ENCODE data around the gene AGAP1. TPM values are rescaled to one million over a fixed set of nuclear protein-coding genes. Genes with fewer than 3 reads are reported as not detected.

The AGAP1 gene
- total RNA-seq, 1 experiment from 2014 or later, result 25.8 TPM

DNA sequence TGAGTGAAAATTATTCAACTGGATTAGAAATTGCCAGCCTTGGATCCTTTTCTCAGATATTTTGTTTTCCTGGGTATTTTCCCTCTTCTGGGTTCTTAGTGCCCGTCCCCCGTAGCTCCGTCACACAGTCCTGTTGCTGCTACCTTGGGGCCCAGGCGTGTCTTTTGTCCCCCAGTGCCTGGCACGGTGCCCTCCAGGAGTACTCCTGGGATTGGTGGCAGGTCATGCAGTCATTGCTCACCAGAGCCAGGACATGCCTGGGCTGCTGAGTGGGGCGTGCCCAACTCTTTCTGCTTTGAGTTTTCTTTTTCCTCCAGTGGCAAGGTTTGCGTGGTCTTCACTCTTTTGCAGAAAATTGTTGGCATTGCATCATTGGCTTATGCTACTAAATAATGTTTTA lies 275.2 kb downstream of the AGAP1 start:
- Histone ChIP-seq H3K79me2 (ENCODE audit: insufficient read depth, low read length) (no peaks in the 10 kb centered on the region), H4K5ac (ENCODE audit: insufficient read length, low read depth, low read length) (no peak overlapping the region), H2BK12ac (ENCODE audit: insufficient read length, low read depth, low read length) (no peak overlapping the region), H2AK5ac (ENCODE audit: insufficient read length, low read length) (no peak overlapping the region), H2AFZ (ENCODE audit: low read length) (no peak overlapping the region), H3K23ac (ENCODE audit: insufficient read length, low read depth, low read length) (no peak overlapping the region), H3K27ac (ENCODE audit: insufficient read length, low read depth, low read length) (no peak overlapping the region), H3K27me3 (ENCODE audit: insufficient read depth, low read length) (no peaks in the 10 kb centered on the region), H3K4ac (ENCODE audit: low read depth, low read length) (no peak overlapping the region), H3K4me1 (ENCODE audit: insufficient read depth, low read length) (no peaks in the 10 kb centered on the region), H2BK15ac (ENCODE audit: low read depth, low read length) (no peak overlapping the region), H2BK120ac (ENCODE audit: low read depth, low read length, poor library complexity, severe bottlenecking) (no peak overlapping the region), H2BK5ac (ENCODE audit: insufficient read length, low read length) (no peak overlapping the region), H4K91ac (ENCODE audit: insufficient read length, low read depth, low read length) (no peak overlapping the region), H3K79me1 (ENCODE audit: insufficient read depth, low read depth, low read length, poor library complexity, severe bottlenecking) (no peaks in the 10 kb centered on the region), H2BK20ac (ENCODE audit: low read depth, low read length, poor library complexity, severe bottlenecking) (no peak overlapping the region), H4K8ac (replicated peaks; ENCODE audit: insufficient read length, low read depth, low read length) (no peak overlapping the region), H3K9me3 (ENCODE audit: control insufficient read depth, low read depth, low read length) (no peaks in the 10 kb centered on the region), H3K9ac (ENCODE audit: extremely low read depth, insufficient read length, low read length) (no peak overlapping the region), H3K56ac (ENCODE audit: insufficient read length, low read depth, low read length) (no peak overlapping the region), H3K14ac (ENCODE audit: insufficient read depth, low read length) (no peak overlapping the region), H3T11ph (ENCODE audit: low read length) (no peak overlapping the region), H3K18ac (ENCODE audit: insufficient read length, low read depth, low read length) (no peak overlapping the region), H3K4me2 (ENCODE audit: insufficient read depth, insufficient read length, low read length) (no peak overlapping the region), H4K20me1 (ENCODE audit: control insufficient read depth, insufficient read depth, insufficient read length) (peaks cover 3% of the 10 kb centered on the region), H3K23me2 (ENCODE audit: insufficient read length, low read depth, low read length, poor library complexity, severe bottlenecking) (no peaks in the 10 kb centered on the region)
- Mint-ChIP-seq H3K4me3 (no peak overlapping the region), H3K9me3 (no peaks in the 10 kb centered on the region), H3K27me3 (ENCODE audit: low read depth) (no peaks in the 10 kb centered on the region; the same call in 1 of the 2 replicates), H3K4me1 (peaks cover 15 to 18% of the 10 kb centered on the region in 2 experiments), H3K27ac (no peak overlapping the region), H3K36me3 (ENCODE audit: insufficient read depth in 1 of 3, low read depth in 3 of 3) (peaks cover 6 to 11% (median 10%) of the 10 kb centered on the region in 3 experiments; a peak in 4 of 7 replicates)
- WGBS (ENCODE audit: extremely low coverage, insufficient read length, low lambda C conversion rate), result no CpG with 5 or more reads among the region's 7 CpGs
- TF ChIP-seq, protein P1, sequence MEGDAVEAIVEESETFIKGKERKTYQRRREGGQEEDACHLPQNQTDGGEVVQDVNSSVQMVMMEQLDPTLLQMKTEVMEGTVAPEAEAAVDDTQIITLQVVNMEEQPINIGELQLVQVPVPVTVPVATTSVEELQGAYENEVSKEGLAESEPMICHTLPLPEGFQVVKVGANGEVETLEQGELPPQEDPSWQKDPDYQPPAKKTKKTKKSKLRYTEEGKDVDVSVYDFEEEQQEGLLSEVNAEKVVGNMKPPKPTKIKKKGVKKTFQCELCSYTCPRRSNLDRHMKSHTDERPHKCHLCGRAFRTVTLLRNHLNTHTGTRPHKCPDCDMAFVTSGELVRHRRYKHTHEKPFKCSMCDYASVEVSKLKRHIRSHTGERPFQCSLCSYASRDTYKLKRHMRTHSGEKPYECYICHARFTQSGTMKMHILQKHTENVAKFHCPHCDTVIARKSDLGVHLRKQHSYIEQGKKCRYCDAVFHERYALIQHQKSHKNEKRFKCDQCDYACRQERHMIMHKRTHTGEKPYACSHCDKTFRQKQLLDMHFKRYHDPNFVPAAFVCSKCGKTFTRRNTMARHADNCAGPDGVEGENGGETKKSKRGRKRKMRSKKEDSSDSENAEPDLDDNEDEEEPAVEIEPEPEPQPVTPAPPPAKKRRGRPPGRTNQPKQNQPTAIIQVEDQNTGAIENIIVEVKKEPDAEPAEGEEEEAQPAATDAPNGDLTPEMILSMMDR (conservative IDR thresholded peaks at IDR 0.05), result no peak
- DNase-seq, result no peak

All from H9 (cell line).